Femur (tissue), 1 donor: ENCODE measurements around the gene CTNNA2.

Experiments
- DNase-seq: peaks from one replicate; pipeline ENCODE4 v3.0.0-alpha.2; 2017

Gene CTNNA2

DNA sequence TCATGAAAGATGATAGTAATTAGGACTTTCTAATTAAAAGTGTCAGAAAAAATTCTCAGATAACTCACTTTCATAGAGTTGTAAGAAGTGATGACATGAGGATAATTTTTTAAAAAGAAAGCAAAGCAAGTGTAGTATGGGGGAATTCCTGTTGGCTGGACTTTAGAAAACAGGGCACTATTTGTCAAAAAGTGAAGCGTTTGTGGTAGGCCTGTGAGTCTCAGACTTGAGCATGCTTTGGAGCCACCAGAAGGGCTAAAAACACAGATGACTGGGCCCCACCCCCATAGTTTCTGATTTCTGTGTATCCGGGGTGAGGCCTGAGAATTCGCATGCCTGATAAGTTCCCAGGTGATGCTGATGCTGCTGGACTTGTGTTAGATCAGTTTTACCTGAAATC lies 1014.3 kb downstream of the CTNNA2 start:
- no peak for DNase-seq

DNA sequence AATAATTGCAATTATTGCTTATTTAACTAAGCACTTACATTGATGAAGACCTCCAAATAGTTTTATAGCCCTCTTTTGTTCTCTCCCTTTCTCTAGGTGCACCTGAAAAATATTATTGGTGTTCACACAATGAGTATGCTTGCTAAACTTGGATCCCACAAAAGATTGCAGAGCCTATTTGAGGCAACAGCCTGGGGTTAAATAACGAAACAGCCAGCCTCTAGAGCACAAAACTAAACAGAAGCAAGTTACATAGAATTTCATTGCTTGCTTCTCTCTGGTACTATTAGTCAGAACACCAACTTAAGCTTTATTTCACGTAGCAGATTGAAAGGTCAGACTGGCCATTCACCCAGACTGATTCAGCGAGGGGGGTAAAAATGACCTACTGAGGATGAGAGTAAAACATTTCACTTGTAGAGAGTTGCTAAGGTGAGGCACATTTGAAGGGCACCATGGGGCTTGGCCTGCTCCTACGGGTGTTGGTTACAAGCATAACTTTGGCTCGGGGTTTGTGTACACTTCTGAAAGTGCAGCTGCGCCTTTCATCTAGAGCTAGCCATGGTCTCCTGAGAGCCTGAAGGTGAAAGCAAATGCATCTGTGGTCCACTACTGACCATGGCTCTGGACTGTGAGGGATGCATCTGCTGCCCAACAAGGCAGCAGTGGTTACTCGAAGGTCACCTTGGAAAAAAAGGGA lies 1016.8 kb downstream of the CTNNA2 start:
- DNase-seq, result no peak

DNA sequence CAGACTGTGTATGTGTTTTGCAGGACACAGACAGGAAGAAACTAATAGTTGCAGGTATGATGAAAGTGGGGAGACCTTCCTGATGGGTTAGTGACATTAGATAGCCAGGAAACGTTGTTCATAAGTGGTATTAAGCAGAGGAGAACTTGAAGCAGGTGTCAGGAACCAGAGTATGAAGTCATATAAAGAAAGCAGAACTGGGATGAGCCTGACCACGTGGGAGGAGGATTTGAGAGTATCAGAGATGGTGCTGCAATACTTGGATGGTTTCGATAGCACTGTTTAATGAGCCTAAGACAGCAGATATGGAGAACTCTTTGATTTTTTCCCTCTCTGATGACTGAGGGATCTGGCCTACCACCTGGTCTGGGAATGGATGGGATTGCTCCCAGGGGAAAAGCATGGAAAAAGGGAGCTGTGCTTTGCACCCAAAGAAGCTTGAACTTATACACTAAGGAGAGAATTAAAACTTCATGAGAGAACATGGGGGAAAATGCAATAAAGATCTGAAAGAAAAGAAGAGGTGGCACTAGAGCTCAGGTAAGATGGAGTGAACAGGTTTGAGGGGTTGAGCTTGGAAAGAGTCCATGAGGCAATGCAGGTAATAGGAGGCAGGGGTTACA lies 1017.7 kb downstream of the CTNNA2 start:
- DNase-seq, result no peak

DNA sequence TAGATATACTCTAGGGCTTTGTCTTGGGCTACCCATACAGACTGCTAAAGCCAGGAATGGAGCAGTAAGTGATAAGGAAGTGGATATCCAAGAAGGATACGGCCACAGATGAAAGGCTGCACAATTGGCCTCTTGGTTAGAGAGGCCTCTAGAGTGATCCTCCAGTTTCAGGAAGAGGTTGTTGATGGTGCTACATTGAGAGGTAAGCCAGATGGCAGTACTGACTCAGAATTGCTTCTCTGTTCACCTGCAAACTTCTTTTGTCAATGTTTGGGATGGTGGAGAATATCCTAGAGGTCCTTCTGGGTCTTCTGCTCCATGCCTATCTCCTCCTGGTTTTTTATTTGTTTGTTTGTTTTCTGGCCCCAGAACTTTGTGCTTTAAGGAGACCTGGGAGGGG lies 1018.5 kb downstream of the CTNNA2 start:
- no peak for DNase-seq

DNA sequence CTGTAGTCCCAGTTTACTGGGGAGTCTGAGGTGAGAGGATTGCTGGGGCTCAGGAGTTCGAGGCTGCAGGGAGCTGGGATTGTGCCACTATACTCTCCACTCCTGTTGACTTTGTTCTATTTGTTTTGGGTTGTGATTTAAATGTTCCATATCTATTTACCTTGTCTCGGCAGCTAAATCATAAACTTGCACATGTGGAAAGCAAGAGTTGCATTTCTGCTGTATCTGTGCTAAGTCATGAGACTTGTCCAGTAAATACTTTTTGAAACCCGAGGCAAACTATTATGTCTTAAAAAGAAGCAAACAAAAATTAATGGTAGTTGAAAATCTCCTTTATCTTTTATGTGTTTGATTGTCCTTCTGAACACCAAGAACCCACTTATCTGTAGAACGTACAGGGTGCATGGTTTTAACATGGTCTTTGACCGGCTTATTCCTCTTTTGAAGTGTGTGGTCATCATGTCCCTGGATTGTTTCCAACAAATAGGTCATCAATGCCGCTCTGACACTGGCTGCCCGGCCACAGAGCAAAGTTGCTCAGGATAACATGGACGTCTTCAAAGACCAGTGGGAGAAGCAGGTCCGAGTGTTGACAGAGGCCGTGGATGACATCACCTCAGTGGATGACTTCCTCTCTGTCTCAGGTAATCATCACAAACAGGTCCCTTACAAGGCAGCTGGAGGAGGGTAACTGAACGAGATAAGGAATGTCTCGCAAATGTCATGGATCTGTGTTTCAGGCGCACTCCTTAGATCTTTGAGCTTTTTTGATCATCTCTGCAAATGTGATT lies 1032.8 kb downstream of the CTNNA2 start:
- no peak for DNase-seq

GRCh38 chr2:80546766-80547165 lies 1033.9 kb downstream of the CTNNA2 start:
- no peak for DNase-seq

DNA sequence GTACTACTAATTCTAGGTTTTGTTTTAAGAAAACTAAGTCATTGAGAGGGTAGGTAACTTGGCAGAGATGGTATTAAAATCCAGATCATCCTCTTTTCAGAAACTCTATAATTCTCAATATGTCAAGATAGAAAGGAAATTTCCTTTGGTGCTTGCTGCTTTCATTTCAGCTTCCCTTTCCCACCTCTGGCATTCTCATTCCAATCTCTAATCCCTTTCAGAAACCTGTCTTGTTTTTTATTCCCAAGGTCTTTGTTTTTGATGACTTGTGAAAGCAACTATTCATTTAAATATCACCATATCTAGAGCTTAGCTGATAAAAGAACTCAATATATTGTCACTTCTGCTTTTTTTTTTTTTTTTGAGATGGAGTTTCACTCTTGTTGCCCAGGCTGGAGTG lies 1034.5 kb downstream of the CTNNA2 start:
- no peak for DNase-seq

DNA sequence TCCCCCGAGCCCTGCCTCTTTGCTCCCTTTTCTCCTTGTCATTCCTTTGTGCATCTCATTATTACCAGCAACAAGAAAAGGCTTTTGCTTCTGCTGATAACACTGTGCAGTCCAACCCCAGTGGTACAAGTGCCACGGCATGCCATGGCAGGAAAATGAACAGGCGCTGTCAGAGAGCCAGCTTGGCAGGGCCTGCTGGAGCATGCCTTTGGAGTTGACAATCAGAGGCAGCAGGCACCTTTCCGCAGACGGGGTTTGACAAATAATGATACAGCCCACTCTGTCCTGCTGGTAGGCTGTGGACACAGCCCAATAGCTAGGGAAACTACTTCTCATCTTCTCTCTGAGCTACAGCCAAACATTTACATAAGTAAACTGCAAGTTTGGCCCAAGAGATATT lies 1035.6 kb downstream of the CTNNA2 start:
- no peak for DNase-seq

DNA sequence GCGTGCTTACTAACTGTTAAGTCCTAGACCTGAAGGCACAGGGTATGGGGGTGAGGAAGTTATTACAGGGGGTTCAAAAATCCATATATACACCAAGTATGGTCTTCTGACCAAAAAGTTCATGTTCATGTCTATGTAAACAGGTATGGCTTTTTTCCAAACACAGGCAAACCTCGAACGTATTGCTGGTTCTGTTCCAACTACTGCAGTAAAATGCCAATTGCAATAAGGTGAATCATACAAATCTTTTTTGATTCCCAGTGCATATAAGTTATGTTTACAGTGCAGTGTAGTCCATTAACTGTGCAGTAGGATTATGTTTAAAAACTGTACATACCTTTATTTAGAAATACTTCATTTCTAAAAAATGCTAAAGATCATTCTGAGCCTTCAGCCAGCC lies 1037.0 kb downstream of the CTNNA2 start:
- no peak for DNase-seq

DNA sequence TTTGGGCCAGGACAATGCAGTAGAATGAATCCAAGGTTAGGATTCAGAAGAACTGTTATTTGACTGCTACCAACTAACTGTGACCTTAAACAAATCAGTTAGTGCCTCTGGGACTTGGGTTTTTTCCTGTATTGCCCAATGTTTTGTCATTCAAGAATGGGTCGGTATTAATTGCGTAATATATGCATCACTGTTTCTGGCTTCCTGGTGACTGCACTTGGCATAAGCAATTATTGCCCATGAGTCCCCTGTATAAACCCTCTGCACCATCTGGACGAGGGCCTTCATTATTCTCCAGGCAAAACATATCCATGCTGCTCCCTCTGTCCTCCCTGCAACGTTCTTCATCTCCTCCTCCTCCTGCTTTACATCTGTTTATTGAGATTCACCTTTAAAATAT lies 1047.5 kb downstream of the CTNNA2 start:
- no peak for DNase-seq

DNA sequence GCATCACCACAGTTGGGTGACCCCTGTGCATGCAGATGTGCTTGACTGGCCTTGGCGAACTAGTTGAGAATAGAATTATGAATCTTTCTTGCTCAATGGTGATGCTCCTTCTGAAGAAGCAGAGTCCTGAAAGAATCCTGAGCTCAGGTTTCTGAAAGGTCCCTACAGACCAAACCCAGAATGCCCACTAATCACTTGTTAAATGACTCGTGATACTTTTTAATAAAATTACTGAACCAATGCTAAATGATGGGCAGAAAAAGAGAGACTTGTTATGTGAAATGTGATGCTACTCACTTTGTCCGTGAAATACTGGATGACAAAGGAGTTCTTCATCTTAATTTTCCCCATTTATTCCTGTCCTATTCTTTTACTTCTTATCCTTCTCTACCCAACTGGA lies 1055.2 kb downstream of the CTNNA2 start:
- DNase-seq, result no peak

- no peak for DNase-seq
Observed at GRCh38 chr2:80573167-80573566, 1060.3 kb downstream of the CTNNA2 start.

GRCh38 chr2:80573950-80574349 lies 1061.1 kb downstream of the CTNNA2 start:
- no peak for DNase-seq

DNA sequence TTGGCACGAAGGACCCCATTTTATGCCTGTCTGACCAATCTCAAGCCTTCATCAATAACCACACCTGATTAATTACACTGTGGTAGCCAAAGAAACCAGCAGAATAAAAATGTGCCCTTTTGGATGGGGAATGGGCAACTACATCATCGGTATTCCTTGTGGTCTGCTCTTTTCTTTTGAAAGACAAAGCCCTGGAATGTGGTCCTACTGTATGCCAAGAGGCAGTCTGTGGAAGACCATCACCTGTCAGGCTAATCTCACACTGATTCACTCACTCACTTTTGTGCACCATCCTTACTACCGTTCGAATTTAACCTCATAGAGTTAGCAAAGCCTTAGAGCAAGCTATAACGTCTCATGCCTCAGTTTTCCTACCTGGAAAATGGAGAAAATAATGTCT lies 1066.9 kb downstream of the CTNNA2 start:
- no peak for DNase-seq

GRCh38 chr2:80591233-80591632 lies 1078.4 kb downstream of the CTNNA2 start:
- no peak for DNase-seq

DNA sequence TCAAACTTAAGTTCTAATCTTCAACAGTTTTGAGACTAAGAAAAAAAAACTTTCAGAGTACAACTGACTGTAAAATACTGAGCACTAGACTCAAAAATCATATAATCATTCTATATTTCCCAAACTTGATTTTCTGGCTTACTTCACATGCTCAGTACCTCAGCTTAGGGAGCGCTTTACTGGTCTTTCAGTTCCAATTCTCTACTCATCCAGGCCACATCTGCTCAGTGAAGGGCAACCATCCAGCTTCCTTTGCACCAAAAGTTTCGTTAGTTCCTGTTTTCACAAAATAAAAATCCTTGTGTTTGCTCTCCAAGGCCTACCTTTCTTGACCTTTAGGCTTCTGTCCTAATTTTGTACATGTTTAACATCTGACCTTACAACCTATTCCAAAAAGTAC lies 1079.3 kb downstream of the CTNNA2 start:
- no peak for DNase-seq

DNA sequence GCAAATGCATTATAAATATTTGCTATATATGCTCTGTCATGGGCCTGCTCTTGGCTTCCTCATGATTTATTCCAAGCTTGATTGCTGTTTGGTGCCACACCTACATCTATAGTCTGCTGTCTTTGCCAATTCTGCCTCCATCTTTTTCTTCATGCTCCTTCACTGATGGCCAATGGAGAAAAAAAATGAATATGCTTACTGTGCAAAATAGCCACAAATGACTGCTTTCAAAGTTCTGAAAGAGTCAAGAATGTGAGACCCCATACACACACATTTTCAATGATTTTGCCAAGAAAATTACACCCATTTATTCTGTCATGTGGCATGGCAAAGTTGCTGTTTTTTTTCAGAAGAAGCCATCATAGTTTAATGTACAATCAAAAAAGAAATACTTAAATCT lies 1097.3 kb downstream of the CTNNA2 start:
- no peak for DNase-seq

DNA sequence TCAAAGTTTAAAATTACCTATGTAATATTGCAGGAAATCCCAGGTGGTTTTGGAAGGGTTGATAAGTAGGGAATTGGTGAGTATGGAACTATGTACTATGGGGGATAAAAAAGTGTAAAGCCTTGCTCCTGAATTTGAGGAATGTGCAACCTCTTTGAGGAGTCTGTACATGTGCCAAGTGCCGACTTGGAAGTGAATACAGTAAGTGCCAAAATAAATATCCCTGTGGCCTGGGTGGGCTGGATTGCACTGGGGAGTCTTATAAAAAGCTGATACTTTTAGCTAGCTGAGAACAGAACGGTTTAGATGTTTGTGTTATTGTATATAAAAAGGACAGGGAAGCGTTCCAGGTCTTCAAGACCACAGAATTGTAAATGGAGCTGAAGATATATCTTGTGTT lies 1108.8 kb downstream of the CTNNA2 start:
- DNase-seq, result peak; percentile 25

DNA sequence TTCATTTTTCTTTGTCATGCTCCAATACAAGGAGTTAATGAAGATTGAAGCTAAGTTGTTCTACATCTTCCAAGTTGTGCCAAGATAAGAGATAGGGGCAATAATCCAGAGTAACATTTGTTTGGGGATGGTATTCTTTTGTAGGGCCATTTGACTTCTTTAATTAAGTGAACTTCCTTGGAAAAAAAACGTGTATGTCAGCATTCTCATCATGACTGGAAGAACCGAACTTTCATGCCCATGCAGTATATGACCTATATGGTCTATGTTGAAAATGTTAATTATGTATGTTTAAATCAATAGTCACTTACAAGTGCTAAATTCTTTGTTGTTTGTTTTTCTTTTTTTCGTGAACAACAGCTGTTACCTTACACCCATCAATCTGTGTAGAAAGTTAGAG lies 1111.2 kb downstream of the CTNNA2 start:
- DNase-seq, result no peak

DNA sequence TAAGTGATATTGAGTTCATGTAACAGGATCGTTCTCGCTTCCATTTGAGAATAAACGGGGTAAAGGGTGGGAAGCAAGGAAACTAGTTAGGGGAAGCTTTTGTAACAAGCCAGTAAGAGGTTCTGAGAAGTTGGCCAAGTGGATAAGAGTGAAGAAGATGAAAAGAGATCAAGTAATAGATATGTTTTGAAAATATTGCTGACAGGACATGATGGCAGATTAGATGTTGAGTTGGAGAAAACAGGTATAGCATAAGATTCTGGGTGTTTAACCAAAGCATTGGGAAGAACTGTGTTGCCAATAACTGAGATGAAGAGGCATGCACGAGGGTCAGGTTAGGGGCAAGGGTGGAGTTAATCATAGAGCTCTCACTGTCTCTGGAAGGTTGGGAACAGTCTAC lies 1121.7 kb downstream of the CTNNA2 start:
- no peak for DNase-seq

DNA sequence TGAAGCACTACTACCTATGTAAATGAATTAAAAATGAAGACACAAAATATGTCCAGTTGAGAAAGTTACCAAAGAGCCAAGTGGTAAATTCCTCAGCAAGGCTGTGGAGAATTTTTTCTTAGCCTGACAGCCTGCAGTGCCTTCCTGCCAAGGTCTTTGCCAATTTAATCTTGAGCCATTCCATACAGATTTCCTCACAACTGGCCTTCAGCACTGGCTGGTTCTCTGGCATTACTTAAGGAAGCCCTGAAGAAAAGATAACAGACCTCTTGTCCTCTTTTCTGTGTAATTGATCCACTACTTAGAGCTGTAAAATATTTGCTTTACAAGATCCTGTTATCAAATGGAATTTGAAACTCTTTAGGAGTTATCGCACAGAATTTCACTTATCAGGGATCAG lies 1125.9 kb downstream of the CTNNA2 start:
- no peak for DNase-seq

- DNase-seq, result no peak
Observed at GRCh38 chr2:80642465-80642864, 1129.6 kb downstream of the CTNNA2 start.

DNA sequence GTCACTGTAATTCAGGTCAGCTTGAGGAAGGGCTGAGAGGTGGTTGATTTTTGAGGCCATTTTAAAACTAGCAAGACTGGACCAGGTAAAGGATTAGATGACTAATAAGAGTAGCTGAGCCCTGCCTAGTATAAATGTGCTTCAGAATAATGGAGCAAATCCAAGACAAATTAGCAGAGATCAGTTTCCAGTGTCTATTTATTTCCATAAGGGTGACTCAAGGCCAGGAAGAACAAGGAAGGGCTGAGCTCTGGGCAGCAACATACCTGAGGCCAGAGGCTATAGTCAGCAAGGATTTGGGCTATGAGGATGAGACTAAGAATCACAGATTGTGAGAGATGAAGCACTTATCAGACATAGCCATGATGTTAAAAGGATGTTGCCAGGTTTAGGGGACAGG lies 1130.7 kb downstream of the CTNNA2 start:
- no peak for DNase-seq

DNA sequence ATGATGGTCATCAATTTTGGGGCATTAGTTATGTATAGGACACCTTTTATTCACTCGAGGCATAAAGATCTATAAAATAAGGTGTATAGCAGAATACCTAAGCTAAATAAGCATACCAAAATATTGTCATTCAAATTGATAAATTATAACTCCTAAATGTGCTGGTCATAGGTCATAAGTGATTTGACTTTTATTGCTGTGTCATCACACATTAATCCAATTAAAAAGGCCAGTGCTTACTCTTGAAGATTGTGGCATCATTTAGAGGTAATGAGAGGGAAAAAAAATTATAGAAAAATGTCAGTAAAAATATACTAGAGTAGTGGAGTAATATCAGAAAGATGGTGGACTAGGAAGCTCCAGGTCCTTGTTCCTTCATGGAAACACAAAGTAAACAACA lies 1138.6 kb downstream of the CTNNA2 start:
- DNase-seq, result no peak
